Measurements from ENCODE around the gene FBLN7. TPM values are rescaled to one million over a fixed set of nuclear protein-coding genes. Genes with fewer than 3 reads are reported as not detected.

Gene FBLN7
- total RNA-seq, 4 donors from 2014 or later, result 1.1 to 4.2 (median 1.3) TPM; not detected in 1

- Histone ChIP-seq H3K27ac (no peak overlapping the region), H3K36me3 (no peaks in the 10 kb centered on the region), H3K9me3 (no peaks in the 10 kb centered on the region), H3K4me1 (no peaks in the 10 kb centered on the region), H3K4me3 (no peak overlapping the region), H3K27me3 (no peaks in the 10 kb centered on the region)
- ATAC-seq, result no peak
- no peak for TF ChIP-seq CTCF (IDR thresholded peaks at IDR 0.05)
- TF ChIP-seq EP300 (IDR thresholded peaks at IDR 0.05), result no peak
- TF ChIP-seq POLR2AphosphoS5 (IDR thresholded peaks at IDR 0.05), result no peak
- WGBS, 2 donors (ENCODE audit: low coverage in 1 of 2), result 78 to 89% methylated on average over 3 to 6 of the region's 14 CpGs
Measured at GRCh38 chr2:112166806-112167499, 28.8 kb downstream of the FBLN7 start.

GRCh38 chr2:112168422-112169124 lies 30.4 kb downstream of the FBLN7 start:
- 86 to 97% methylated on average over 5 to 9 of the region's 10 CpGs for WGBS, 2 donors (ENCODE audit: low coverage in 1 of 2)
- TF ChIP-seq POLR2A (IDR thresholded peaks at IDR 0.05) (no peak), CTCF (IDR thresholded peaks at IDR 0.05) (no peak), EP300 (IDR thresholded peaks at IDR 0.05) (no peak), POLR2AphosphoS5 (IDR thresholded peaks at IDR 0.05) (no peak)
- H3K27ac ChIP-seq, result no peak overlapping the region
- no peak for ATAC-seq
- H3K4me1 ChIP-seq, result no peaks in the 10 kb centered on the region
- H3K27me3 ChIP-seq, result no peaks in the 10 kb centered on the region
- H3K4me3 ChIP-seq, result no peak overlapping the region
- no peaks in the 10 kb centered on the region for H3K36me3 ChIP-seq
- H3K9me3 ChIP-seq, result no peaks in the 10 kb centered on the region

GRCh38 chr2:112170495-112170894 lies 32.3 kb downstream of the FBLN7 start:
- H3K36me3 ChIP-seq, result no peaks in the 10 kb centered on the region
- H3K27ac ChIP-seq, result no peak overlapping the region
- no peak for ATAC-seq
- no peak overlapping the region for H3K4me3 ChIP-seq
- H3K4me1 ChIP-seq, result no peaks in the 10 kb centered on the region
- TF ChIP-seq CTCF (IDR thresholded peaks at IDR 0.05), result no peak
- no peak for TF ChIP-seq EP300 (IDR thresholded peaks at IDR 0.05)
- TF ChIP-seq POLR2AphosphoS5 (IDR thresholded peaks at IDR 0.05), result no peak
- TF ChIP-seq POLR2A (IDR thresholded peaks at IDR 0.05), result no peak
- no peaks in the 10 kb centered on the region for H3K9me3 ChIP-seq
- no peaks in the 10 kb centered on the region for H3K27me3 ChIP-seq
- 89 to 97% methylated on average over 3 to 4 of the region's 4 CpGs for WGBS, 2 donors (ENCODE audit: low coverage in 1 of 2)

GRCh38 chr2:112173646-112174319 lies 35.6 kb downstream of the FBLN7 start:
- Histone ChIP-seq H3K27ac (no peak overlapping the region), H3K36me3 (no peaks in the 10 kb centered on the region), H3K4me1 (no peaks in the 10 kb centered on the region), H3K9me3 (no peaks in the 10 kb centered on the region), H3K27me3 (peaks cover 8% of the 10 kb centered on the region), H3K4me3 (no peak overlapping the region)
- WGBS, 2 donors (ENCODE audit: low coverage in 1 of 2), result 95% methylated on average over 9 to 11 of the region's 11 CpGs
- no peak for ATAC-seq
- TF ChIP-seq POLR2AphosphoS5 (IDR thresholded peaks at IDR 0.05) (no peak), POLR2A (IDR thresholded peaks at IDR 0.05) (no peak), CTCF (IDR thresholded peaks at IDR 0.05) (no peak), EP300 (IDR thresholded peaks at IDR 0.05) (no peak)

Measured in gastroesophageal sphincter (tissue), 4 donors.